ENCODE data around the gene ZNF32. TPM values are rescaled to one million over a fixed set of nuclear protein-coding genes. Genes with fewer than 3 reads are reported as not detected.

The ZNF32 gene
- total and polyA plus RNA-seq, 2 donors (not counting 1 experiment from before 2014, with no cell fraction given): 29.0 to 29.6 TPM

DNA sequence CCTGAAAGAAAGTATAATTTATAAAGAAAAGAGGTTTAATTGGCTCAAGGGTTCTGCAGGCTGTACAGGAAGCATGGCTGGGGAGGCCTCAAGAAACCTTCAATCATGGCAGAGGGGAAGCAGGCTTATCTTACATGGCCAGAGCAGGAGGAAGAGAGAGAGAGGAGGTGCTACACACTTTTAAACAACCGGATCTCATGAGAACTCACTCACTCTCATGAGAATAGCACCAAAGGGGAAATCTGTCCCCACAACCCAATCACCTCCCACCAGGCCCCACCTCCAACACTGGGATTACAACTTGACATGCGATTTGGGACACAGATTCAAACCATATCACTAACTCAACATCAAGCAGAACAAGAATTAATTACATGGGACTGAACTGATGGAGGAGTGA, 49.3 kb downstream of the ZNF32 start:
- intact Hi-C loops (cut with micrococcal nuclease): no loop called here

DNA sequence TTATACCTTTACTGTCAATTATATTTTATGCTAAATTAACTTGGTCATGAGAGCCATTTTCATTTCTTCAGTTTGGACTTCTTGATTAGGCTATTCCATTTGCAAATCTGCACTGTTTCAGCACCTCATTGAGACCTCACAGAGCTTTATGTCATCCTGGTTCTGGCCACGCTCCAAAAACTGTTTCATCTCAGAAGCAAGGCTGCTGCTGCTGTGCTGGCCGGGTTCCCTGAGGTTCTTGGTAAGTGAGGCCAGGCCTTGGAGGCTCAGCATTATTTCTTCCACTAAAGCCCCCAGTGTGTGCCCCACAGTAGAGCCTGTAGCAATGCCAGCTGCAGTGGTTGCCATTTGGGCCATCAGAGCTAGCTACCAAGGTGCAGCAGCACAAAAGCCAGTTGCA, 50.2 kb downstream of the ZNF32 start:
- no peak overlapping the region for H3K4me2 ChIP-seq (replicated peaks; ENCODE audit: low read depth, low read length, poor library complexity, severe bottlenecking)
- no peak overlapping the region for H3K4me3 ChIP-seq (ENCODE audit: control extremely low read depth in 1 of 5, extremely low read depth in 1 of 5, insufficient read depth in 1 of 5, low read depth in 2 of 5, low read length in 4 of 5)
- peaks cover 0 to 6% (median 0%) of the 10 kb centered on the region in 3 donors for H3K9me3 ChIP-seq (ENCODE audit: control extremely low read depth in 1 of 3, control insufficient read depth in 2 of 3, insufficient read depth in 1 of 3, low read length in 2 of 3)
- Mint-ChIP-seq H3K4me3 (no peak overlapping the region), H3K27me3 (peaks cover 4% of the 10 kb centered on the region), H3K4me1 (peaks cover 26% of the 10 kb centered on the region), H3K27ac (no peak overlapping the region), H3K9me3 (ENCODE audit: insufficient read depth) (peaks cover 2% of the 10 kb centered on the region)
- WGBS (ENCODE audit: insufficient coverage): 80% methylated on average over 2 of the region's 2 CpGs
- no peaks in the 10 kb centered on the region for H3K79me2 ChIP-seq (ENCODE audit: control insufficient read depth, insufficient read depth, low read length)
- no peak overlapping the region for H3K9ac ChIP-seq (ENCODE audit: low read length)
- no peak for TF ChIP-seq EZH2 (IDR thresholded peaks at IDR 0.05; ENCODE audit: borderline replicate concordance, insufficient read depth, low read depth, low read length, poor library complexity, severe bottlenecking)
- TF ChIP-seq, protein P1, sequence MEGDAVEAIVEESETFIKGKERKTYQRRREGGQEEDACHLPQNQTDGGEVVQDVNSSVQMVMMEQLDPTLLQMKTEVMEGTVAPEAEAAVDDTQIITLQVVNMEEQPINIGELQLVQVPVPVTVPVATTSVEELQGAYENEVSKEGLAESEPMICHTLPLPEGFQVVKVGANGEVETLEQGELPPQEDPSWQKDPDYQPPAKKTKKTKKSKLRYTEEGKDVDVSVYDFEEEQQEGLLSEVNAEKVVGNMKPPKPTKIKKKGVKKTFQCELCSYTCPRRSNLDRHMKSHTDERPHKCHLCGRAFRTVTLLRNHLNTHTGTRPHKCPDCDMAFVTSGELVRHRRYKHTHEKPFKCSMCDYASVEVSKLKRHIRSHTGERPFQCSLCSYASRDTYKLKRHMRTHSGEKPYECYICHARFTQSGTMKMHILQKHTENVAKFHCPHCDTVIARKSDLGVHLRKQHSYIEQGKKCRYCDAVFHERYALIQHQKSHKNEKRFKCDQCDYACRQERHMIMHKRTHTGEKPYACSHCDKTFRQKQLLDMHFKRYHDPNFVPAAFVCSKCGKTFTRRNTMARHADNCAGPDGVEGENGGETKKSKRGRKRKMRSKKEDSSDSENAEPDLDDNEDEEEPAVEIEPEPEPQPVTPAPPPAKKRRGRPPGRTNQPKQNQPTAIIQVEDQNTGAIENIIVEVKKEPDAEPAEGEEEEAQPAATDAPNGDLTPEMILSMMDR (IDR thresholded peaks at IDR 0.05): no peak
- no peak overlapping the region for H2AFZ ChIP-seq (ENCODE audit: insufficient read depth, low read depth, low read length, poor library complexity, severe bottlenecking)
- no peaks in the 10 kb centered on the region for H3K36me3 ChIP-seq (replicated peaks in 1 of 2; ENCODE audit: control extremely low read depth in 1 of 2, control insufficient read depth in 1 of 2, extremely low read depth in 1 of 2, insufficient read depth in 2 of 2, low read length in 1 of 2)
- DNase-seq: no peak
- H3K27me3 ChIP-seq (replicated peaks in 1 of 4; ENCODE audit: control extremely low read depth in 1 of 4, control insufficient read depth in 3 of 4, insufficient read depth in 4 of 4, low read length in 3 of 4): no peaks in the 10 kb centered on the region
- CTCF ChIA-PET: no interaction called here
- H4K20me1 ChIP-seq (ENCODE audit: control insufficient read depth, insufficient read depth, low read length, poor library complexity, severe bottlenecking): no peaks in the 10 kb centered on the region
- POLR2A ChIA-PET: interaction anchor here (0.7 kb wide), 1 partner anchor 8 kb away, joined by 6 read pairs; no protein-coding TSS in a partner anchor
- peaks cover 14 to 20% of the 10 kb centered on the region in 2 donors for H3K4me1 ChIP-seq (ENCODE audit: control insufficient read depth in 2 of 2, insufficient read depth in 2 of 2, low read length in 2 of 2)
- no peak overlapping the region for H3K27ac ChIP-seq (ENCODE audit: low read length in 2 of 2)
- intact Hi-C loops (cut with micrococcal nuclease): no loop called here
- no peak for ATAC-seq (ENCODE audit: low read depth)

More for the DNA sequence above, 49.3 kb downstream of the ZNF32 start:
- H3K9me3 ChIP-seq (ENCODE audit: control extremely low read depth in 1 of 3, control insufficient read depth in 2 of 3, insufficient read depth in 1 of 3, low read length in 2 of 3): peaks cover 0 to 6% (median 0%) of the 10 kb centered on the region in 3 donors
- POLR2A ChIA-PET: no interaction called here
- TF ChIP-seq EZH2 (IDR thresholded peaks at IDR 0.05; ENCODE audit: borderline replicate concordance, insufficient read depth, low read depth, low read length, poor library complexity, severe bottlenecking): no peak
- TF ChIP-seq, protein P1 (IDR thresholded peaks at IDR 0.05): no peak
- no peak overlapping the region for H2AFZ ChIP-seq (ENCODE audit: insufficient read depth, low read depth, low read length, poor library complexity, severe bottlenecking)
- Mint-ChIP-seq H3K9me3 (ENCODE audit: insufficient read depth) (peaks cover 2% of the 10 kb centered on the region), H3K4me3 (no peak overlapping the region), H3K4me1 (peaks cover 22% of the 10 kb centered on the region), H3K27me3 (peaks cover 4% of the 10 kb centered on the region), H3K27ac (no peak overlapping the region)
- peaks cover 14 to 20% of the 10 kb centered on the region in 2 donors for H3K4me1 ChIP-seq (ENCODE audit: control insufficient read depth in 2 of 2, insufficient read depth in 2 of 2, low read length in 2 of 2)
- no CpG with 5 or more reads among the region's 2 CpGs for WGBS (ENCODE audit: insufficient coverage)
- no peaks in the 10 kb centered on the region for H3K79me2 ChIP-seq (ENCODE audit: control insufficient read depth, insufficient read depth, low read length)
- no peak overlapping the region for H3K4me2 ChIP-seq (replicated peaks; ENCODE audit: low read depth, low read length, poor library complexity, severe bottlenecking)
- H3K36me3 ChIP-seq (replicated peaks in 1 of 2; ENCODE audit: control extremely low read depth in 1 of 2, control insufficient read depth in 1 of 2, extremely low read depth in 1 of 2, insufficient read depth in 2 of 2, low read length in 1 of 2): no peaks in the 10 kb centered on the region
- no peak for DNase-seq
- H4K20me1 ChIP-seq (ENCODE audit: control insufficient read depth, insufficient read depth, low read length, poor library complexity, severe bottlenecking): no peaks in the 10 kb centered on the region
- no peak overlapping the region for H3K27ac ChIP-seq (ENCODE audit: low read length in 2 of 2)
- H3K9ac ChIP-seq (ENCODE audit: low read length): no peak overlapping the region
- CTCF ChIA-PET: no interaction called here
- no peaks in the 10 kb centered on the region for H3K27me3 ChIP-seq (replicated peaks in 1 of 4; ENCODE audit: control extremely low read depth in 1 of 4, control insufficient read depth in 3 of 4, insufficient read depth in 4 of 4, low read length in 3 of 4)
- no peak overlapping the region for H3K4me3 ChIP-seq (ENCODE audit: control extremely low read depth in 1 of 5, extremely low read depth in 1 of 5, insufficient read depth in 1 of 5, low read depth in 2 of 5, low read length in 4 of 5)
- no peak for ATAC-seq (ENCODE audit: low read depth)

Measured in B cell (primary cell).